ENCODE data around the gene MRPL50. TPM values are rescaled to one million over a fixed set of nuclear protein-coding genes. Genes with fewer than 3 reads are reported as not detected.

The MRPL50 gene
- total RNA-seq, 1 experiment from 2014 or later, result 11.9 TPM

DNA sequence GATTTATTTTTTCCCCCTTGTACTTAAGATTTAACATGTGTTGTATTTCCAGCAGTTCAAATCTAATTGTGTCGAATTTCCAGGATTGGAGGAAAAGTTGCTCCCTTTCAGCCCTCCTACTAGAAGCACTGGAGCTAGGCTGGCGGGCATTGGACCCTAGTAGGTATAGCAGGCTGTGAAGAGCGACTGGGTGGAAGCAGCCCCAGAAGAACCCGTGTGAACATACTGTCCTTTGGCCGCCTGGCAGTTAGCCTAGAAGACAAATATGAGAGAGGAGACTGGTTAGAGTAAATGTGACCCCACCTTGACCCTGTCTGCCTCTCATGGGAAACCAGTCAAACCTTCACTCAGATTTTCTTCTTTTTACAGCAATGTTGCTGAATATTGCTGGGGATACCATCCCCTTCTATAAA is 23.2 kb upstream of the MRPL50 start:
- H3K9me3 ChIP-seq (ENCODE audit: insufficient read depth, low read depth), result no peaks in the 10 kb centered on the region
- TF ChIP-seq EZH2 (IDR thresholded peaks at IDR 0.05; ENCODE audit: low read depth), result no peak
- TF ChIP-seq, protein P1, sequence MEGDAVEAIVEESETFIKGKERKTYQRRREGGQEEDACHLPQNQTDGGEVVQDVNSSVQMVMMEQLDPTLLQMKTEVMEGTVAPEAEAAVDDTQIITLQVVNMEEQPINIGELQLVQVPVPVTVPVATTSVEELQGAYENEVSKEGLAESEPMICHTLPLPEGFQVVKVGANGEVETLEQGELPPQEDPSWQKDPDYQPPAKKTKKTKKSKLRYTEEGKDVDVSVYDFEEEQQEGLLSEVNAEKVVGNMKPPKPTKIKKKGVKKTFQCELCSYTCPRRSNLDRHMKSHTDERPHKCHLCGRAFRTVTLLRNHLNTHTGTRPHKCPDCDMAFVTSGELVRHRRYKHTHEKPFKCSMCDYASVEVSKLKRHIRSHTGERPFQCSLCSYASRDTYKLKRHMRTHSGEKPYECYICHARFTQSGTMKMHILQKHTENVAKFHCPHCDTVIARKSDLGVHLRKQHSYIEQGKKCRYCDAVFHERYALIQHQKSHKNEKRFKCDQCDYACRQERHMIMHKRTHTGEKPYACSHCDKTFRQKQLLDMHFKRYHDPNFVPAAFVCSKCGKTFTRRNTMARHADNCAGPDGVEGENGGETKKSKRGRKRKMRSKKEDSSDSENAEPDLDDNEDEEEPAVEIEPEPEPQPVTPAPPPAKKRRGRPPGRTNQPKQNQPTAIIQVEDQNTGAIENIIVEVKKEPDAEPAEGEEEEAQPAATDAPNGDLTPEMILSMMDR (conservative IDR thresholded peaks at IDR 0.05), result no peak
- CTCF ChIA-PET, result no interaction called here
- no peak overlapping the region for H3K4me2 ChIP-seq
- intact Hi-C loops (cut with micrococcal nuclease; ENCODE audit: unreplicated experiment), result no loop called here
- no TSS peak for BruUV-seq (replicated peaks)
- H3K9me2 ChIP-seq (ENCODE audit: insufficient read depth), result no peaks in the 10 kb centered on the region
- POLR2A ChIA-PET (ENCODE audit: unreplicated experiment), result no interaction called here
- H3K27me3 ChIP-seq (ENCODE audit: insufficient read depth, low read depth), result peaks cover 50% of the 10 kb centered on the region
- H3K4me1 ChIP-seq (replicated peaks; ENCODE audit: insufficient read depth), result no peaks in the 10 kb centered on the region
- H4K20me1 ChIP-seq (ENCODE audit: insufficient read depth), result no peaks in the 10 kb centered on the region; the same call in 1 of the 2 replicates
- no peaks in the 10 kb centered on the region for H3K36me3 ChIP-seq (ENCODE audit: low read depth)
- H3K4me3 ChIP-seq, result no peak overlapping the region
- H3F3A ChIP-seq (ENCODE audit: insufficient read depth, low read depth), result no peaks in the 10 kb centered on the region
- DNase-seq, result no peak
- no peak overlapping the region for H2AFZ ChIP-seq
- no peak overlapping the region for H3K27ac ChIP-seq
- no peaks in the 10 kb centered on the region for H3K79me2 ChIP-seq (ENCODE audit: low read depth)

DNA sequence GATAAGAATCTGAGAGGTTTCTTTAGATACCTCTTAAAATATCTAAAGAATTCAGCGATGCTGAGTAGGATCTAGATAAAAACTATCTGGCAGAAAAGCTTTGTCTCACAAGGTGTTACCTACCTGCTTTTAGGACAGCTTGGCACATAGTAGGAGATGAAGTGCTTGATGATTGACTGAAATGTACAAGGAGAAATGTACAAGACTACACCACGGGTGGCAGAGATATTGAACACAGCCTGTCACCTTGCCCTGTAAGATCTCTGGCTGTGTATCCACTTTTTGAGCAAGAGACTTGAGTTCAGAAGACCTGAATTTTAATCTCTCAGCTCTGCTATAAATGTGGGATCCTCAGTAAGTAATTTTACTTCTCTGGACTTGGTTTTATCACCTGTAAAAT is 21.4 kb upstream of the MRPL50 start:
- TF ChIP-seq EZH2 (IDR thresholded peaks at IDR 0.05; ENCODE audit: low read depth), result no peak
- TF ChIP-seq, protein P1 (conservative IDR thresholded peaks at IDR 0.05), result no peak
- no peak overlapping the region for H2AFZ ChIP-seq
- H3K9me2 ChIP-seq (ENCODE audit: insufficient read depth), result no peaks in the 10 kb centered on the region
- ChIA-PET POLR2A (ENCODE audit: unreplicated experiment) (no interaction called here), CTCF (no interaction called here)
- H4K20me1 ChIP-seq (ENCODE audit: insufficient read depth), result no peaks in the 10 kb centered on the region; the same call in 1 of the 2 replicates
- intact Hi-C loops (cut with micrococcal nuclease; ENCODE audit: unreplicated experiment), result no loop called here
- H3K27me3 ChIP-seq (ENCODE audit: insufficient read depth, low read depth), result peaks cover 35% of the 10 kb centered on the region
- H3K9me3 ChIP-seq (ENCODE audit: insufficient read depth, low read depth), result no peaks in the 10 kb centered on the region
- no peak overlapping the region for H3K27ac ChIP-seq
- H3K79me2 ChIP-seq (ENCODE audit: low read depth), result no peaks in the 10 kb centered on the region
- no TSS peak for BruUV-seq (replicated peaks)
- no peak for DNase-seq
- no peak overlapping the region for H3K4me3 ChIP-seq
- H3F3A ChIP-seq (ENCODE audit: insufficient read depth, low read depth), result no peaks in the 10 kb centered on the region
- H3K4me2 ChIP-seq, result no peak overlapping the region
- H3K36me3 ChIP-seq (ENCODE audit: low read depth), result no peaks in the 10 kb centered on the region
- no peaks in the 10 kb centered on the region for H3K4me1 ChIP-seq (replicated peaks; ENCODE audit: insufficient read depth)

DNA sequence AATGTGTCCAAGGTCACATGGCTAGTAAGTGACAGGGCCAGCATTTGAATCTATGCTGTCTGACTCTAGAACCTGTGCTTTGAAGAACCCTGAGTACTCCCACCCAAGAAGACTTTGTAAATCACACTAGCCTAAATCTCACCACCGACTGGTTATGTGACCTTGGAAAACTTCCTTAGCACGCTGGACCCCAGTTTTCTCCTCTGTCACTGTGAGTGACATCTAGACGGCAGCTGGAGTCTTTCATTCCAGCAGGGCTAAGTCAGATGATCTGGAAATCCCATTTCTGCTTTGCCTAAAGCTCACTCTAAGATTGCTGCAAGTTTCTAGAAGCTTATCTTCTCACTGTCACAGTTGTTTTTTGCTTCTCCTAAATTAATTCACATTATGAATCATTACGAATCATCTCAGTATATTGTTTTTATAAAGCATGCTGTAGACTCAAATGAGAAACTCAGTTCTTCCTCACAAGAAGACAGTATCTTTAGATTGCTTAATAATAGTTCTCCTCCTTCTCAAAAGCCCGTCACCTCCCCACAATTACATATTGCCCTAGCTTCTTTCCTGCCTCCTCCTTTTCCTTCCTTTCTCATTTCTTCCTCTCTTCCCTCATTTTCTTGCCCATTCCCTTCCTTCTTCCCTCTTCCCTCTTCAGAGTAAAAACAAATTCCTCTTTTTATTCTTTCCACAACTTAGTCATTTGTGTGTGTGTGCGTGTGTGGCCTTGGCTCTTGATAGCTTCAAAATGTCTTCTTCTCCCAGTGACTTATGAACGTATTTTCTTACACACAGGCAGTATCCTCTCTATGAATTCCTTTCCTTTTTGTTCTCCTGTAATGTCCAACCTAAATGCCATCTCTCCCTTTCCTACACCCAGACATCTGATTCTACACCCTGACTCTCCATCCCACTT is 20.4 kb upstream of the MRPL50 start:
- H3K79me2 ChIP-seq (ENCODE audit: low read depth), result no peaks in the 10 kb centered on the region
- no peak overlapping the region for H2AFZ ChIP-seq
- TF ChIP-seq, protein P1 (conservative IDR thresholded peaks at IDR 0.05), result no peak
- TF ChIP-seq EZH2 (IDR thresholded peaks at IDR 0.05; ENCODE audit: low read depth), result no peak
- H3K4me1 ChIP-seq (replicated peaks; ENCODE audit: insufficient read depth), result no peaks in the 10 kb centered on the region
- no peak overlapping the region for H3K4me2 ChIP-seq
- H3K9me3 ChIP-seq (ENCODE audit: insufficient read depth, low read depth), result no peaks in the 10 kb centered on the region
- no peaks in the 10 kb centered on the region for H3K9me2 ChIP-seq (ENCODE audit: insufficient read depth)
- H4K20me1 ChIP-seq (ENCODE audit: insufficient read depth), result no peaks in the 10 kb centered on the region; the same call in 1 of the 2 replicates
- H3K27ac ChIP-seq, result no peak overlapping the region
- H3K36me3 ChIP-seq (ENCODE audit: low read depth), result no peaks in the 10 kb centered on the region
- peaks cover 24% of the 10 kb centered on the region for H3K27me3 ChIP-seq (ENCODE audit: insufficient read depth, low read depth)
- H3K4me3 ChIP-seq, result no peak overlapping the region
- no peak for DNase-seq
- ChIA-PET CTCF (no interaction called here), POLR2A (ENCODE audit: unreplicated experiment) (no interaction called here)
- BruUV-seq (replicated peaks), result no TSS peak
- intact Hi-C loops (cut with micrococcal nuclease; ENCODE audit: unreplicated experiment), result no loop called here
- H3F3A ChIP-seq (ENCODE audit: insufficient read depth, low read depth), result no peaks in the 10 kb centered on the region

All from PC-9 (cell line).